ENCODE results near the gene MSX2.

Gene MSX2

DNA sequence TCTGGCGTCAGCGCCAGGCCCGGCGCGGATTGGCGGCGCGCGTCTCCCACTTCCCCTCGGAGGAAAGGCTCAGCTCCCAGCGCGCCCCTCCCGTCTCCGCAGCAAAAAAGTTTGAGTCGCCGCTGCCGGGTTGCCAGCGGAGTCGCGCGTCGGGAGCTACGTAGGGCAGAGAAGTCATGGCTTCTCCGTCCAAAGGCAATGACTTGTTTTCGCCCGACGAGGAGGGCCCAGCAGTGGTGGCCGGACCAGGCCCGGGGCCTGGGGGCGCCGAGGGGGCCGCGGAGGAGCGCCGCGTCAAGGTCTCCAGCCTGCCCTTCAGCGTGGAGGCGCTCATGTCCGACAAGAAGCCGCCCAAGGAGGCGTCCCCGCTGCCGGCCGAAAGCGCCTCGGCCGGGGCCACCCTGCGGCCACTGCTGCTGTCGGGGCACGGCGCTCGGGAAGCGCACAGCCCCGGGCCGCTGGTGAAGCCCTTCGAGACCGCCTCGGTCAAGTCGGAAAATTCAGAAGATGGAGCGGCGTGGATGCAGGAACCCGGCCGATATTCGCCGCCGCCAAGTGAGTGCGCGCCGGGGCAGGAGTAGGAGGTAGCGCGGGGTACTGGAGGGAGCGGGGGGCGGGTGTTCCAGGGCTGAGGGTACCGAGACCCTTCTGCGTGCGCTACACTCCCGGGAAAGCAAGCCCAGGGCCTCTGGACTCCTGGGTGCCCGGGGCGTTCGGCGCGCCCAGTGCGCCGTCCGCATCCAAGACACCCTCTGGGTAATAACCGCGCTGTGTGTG is at the start of gene MSX2:
Gene MSX2, plus strand, starts transcription at position 99 of the 777 bp plus-strand sequence. Its CDS starts 78 bp downstream, at position 177.
- in situ Hi-C loops (cut with MboI; ENCODE audit: low sequenced_read_pairs) = no loop called here

DNA sequence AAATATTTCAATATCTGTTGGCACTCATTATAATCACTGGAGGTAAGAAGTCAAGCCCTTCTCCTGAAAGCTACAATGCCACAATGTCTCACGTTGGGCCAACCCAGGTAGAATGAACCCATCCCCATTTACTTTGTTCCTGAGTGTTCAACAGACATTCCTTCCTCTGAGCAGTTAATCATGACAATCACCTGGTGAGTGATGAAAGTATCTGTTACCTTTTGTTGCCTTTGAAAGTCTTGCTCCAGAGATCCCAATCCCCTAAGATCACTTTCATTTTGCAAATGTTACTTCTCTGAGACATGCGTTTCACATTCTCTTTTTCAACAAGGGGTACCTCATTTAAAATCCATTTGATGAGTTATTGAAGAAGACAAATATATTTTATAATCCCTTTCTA is 49.3 kb upstream of the MSX2 start:
- in situ Hi-C loops (cut with MboI; ENCODE audit: low sequenced_read_pairs) = no loop called here

DNA sequence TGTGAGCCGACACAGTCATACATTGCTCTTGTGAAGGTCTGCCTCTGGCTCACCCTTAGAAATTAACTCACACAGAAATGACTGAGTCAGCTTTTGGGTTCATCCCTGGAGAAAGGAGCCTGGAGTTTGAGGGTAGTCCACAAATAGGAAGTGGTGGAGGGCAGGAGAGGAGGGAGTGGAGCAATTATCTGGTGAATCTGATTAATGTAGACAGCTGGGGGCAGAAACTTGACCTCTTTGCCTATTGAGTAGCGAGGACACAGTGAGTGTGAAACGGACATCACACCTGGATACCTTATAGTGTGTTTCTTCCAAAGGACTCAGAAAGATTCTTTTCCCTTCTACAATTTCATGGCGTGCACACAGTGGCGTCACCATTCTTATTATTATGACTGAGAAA is 48.5 kb upstream of the MSX2 start:
- in situ Hi-C loops (cut with MboI; ENCODE audit: low sequenced_read_pairs) = no loop called here

DNA sequence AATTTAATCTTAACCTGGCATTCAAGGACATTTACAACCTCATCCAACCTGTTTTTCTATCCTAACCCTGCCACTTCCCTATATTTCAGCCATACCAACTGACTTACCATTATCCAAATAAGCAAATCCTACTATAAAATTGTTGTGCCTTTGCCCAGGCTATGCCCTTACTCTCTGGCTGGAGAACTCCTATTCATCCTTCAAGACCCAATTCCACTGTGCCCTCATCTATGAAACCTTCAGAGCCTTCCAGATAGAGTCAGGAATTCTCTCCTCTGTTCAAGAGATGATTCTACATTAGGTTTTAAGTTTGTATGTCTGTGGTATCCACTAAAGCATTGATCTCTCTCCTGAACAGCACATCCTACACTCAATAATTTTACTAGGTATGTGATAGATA is 46.3 kb upstream of the MSX2 start:
- in situ Hi-C loops (cut with MboI; ENCODE audit: low sequenced_read_pairs) = no loop called here

DNA sequence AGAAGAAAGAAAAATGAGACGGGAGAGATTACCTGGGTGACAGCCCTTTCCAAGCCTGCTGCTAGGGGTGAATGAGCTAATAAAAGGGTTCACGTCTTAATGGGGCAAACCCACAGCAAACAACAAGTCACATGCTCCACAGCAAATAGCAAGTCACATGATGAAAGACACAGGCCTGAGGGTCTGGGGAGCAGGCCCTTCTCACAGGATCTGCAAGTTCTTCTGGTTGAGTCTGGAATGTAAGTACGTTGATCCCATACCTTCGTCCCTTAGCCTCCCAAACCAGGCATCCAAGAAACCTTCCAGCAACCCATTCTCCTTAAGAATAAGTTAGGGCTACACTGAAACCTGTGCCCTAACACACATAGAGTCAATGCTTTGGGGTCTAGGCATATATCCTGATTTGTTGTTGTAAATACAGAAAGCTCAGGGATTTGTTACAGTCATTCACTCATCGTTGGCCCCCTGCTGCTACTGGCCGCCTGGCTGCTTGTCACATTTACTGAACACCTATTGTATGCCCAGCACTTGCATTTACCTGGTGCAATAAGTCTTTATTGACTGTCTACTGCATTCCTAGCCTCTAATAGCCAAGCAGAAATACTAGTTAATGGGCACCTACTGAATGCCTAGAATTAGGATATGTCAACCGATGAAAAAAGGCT is 43.3 kb upstream of the MSX2 start:
- in situ Hi-C loops (cut with MboI; ENCODE audit: low sequenced_read_pairs) = no loop called here

DNA sequence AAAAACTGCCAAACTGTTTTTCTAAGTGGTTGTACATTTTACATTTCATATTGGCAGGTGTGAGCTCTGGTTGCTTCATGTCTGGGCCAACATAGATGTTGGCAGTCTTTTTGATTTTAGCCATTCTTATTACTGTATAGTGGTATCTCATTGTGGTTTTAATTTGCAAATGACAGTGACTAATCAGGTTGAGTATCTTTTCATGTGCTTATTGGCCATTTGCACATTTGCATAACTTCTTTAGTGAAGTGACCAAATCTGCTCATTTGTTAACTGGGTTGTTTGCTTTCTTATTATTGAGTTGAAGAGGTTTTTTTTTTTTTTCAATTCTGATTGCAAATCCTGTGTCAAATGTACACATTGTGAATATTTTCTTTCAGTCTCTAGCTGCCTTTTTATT is 36.9 kb upstream of the MSX2 start:
- in situ Hi-C loops (cut with MboI; ENCODE audit: low sequenced_read_pairs) = no loop called here

DNA sequence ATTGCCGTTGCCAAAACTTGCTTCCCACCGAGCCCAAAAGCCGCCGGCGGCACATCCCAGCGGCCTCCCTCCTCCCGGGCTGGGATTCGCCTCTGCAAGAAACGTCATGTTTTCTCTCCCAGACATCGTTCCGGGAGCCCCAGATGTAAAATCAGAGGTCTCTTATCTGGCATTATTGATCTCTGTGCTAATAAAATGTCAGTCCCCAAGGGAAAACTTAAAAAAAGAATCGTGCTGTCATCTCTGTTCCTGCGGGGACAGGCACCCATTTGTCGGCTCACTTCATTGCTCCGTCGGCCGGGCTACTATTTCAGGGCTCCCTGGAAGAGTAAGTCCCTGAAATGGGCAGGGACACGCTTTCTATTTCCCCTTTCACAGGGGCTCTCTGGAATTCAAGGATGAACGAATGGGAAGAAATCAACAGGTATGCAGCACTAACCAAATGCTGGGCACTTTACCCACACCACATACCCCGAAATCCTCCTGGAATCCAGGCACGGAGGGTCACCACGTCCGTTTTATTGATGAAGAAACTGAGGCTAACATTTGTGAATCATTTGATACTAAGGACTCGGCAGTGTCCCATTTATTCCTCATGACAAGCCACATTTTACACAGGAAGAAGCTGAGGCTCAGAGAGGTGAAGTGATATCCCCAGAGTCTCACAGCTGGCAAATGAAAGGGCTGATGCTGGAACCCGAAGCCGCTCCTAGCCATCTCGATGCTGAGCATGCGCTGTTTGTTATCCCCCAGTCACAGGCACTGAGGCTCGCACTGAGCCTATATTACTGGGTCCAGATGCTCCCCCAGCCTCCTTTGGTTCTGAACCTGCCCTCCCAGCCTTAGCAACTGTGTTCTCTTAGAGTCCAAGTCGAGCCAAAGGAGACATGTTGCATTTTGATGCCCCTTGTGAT is 35.7 kb upstream of the MSX2 start:
- in situ Hi-C loops (cut with MboI; ENCODE audit: low sequenced_read_pairs) = no loop called here

DNA sequence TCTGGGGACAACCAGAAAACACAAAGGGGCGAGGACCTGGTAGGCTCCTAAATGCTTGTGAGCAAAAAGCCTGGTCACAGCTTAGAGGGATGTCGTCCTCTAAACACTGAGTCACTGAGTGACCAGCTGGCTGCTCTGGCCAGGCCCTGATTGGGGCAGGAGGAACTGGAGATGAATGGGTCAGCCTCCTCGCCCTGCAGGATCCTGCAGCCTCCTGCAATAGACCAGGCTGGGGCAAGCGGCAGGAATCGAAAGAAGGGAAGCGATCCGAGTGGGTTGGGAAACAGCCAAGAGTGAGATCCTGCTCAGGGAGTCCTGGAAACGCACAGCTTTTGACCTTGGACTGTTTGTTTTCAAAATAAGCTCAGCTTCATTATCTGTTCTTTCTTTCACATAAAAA is 34.1 kb upstream of the MSX2 start:
- in situ Hi-C loops (cut with MboI; ENCODE audit: low sequenced_read_pairs) = no loop called here

DNA sequence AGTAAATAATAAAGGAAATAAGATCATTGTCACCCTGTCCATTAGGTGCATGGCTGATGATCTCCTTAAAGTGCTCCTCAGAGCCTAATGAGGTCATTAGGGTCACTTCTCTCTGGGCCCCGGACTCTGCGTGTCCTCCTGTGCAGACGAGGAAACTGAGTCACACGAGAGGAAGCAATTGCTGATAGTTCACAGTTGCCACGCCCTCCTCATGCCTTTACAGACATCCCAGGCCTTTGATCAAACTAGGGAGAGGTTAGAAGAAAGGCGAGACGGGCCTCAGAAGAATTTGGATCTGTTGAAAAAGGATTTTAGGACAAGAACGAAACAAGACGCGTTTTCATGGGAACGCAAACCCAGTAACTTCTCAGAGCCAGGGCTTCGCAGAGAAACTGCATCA is 32.0 kb upstream of the MSX2 start:
- in situ Hi-C loops (cut with MboI; ENCODE audit: low sequenced_read_pairs) = no loop called here

DNA sequence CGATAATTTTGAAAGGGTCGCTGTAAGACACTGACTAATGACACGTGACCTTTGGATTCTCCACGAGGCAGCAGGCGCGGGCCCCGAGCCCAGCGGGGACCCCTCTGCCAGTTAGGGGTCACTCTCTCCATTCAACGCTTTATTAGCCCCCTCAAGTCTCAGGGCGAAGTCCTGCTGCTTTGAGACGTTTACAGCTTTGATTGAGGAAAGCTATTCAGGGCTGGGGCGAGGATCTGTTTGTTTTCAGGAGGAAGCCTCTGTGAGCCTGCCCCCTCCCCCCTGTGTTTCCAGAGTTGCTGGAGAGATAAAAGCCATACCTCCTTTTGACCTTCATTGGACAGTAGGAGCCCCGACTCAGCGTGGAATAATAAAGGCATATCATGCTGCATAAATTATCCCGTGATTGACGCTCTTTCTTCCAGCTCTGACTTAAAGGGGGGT is 31.4 kb upstream of the MSX2 start:
- in situ Hi-C loops (cut with MboI; ENCODE audit: low sequenced_read_pairs) = no loop called here

DNA sequence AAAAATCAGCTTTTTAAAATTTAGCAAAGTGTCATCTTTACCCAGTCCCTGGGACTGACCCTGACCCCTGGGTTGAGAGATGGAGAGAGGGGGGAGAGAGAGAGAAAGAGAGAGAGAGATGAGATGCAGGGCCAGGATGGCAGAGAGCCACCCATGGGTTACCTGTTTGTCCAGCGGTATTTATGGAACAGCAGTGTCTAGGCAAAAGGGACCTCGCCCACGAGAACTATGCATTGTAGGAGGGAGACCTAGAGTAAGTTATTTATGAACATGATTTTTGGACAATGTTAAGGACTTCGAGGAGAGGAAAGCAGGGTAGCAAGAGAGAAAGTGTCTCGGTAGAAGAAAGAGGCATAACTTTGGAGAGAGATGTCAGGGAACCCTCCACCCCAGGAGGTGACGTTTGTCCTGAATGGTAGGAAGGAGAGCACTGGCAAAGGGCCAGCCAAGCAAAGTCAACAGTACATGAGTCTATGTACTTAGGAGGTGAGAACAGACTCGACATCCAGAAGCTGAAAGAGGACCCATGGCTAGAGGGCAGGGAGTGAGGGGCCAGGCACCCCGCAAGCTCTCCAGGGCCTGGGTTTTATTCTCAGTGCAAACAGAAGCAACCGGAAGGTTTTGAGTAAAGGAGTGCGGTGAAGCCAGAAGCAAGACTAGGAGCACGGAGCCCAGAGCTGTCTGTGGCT is 30.5 kb upstream of the MSX2 start:
- in situ Hi-C loops (cut with MboI; ENCODE audit: low sequenced_read_pairs) = no loop called here

DNA sequence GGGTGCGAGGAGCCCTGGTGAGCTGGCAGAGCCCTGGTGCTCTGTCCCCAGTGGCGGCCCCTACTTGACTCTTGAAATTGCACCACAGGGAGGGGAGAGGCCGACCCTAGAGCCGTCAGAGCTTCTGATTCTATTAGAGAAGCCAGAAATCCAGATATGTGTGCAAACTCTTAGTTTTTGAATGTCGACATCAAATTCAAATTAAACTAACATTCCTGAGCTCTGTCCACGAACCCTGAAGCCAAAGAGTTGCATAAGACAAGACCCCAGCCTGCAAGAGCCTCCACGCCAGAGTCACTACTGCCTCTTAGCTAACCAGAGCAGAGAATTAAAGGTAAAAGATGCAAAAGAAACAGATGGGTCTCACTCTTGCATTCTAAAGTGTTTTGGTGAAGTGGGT is 29.8 kb upstream of the MSX2 start:
- in situ Hi-C loops (cut with MboI; ENCODE audit: low sequenced_read_pairs) = no loop called here

DNA sequence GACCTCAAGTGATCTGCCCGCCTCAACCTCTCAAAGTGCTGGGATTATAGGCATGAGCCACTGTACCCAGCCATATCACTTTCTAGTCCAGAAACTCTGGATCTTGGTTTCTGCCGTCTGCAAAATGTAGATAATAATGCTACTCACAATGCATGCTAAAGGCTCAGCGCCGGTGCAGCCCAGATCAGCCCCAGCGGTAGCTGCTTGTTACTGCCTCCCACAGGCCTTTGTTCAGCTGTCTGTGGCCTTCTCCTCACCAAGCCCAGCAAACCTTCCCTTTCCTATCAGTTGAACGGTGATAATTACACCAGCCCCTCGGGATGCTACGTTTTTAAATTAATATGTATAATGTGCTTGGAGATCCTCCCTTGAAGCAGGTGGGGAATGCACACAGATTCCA is 26.2 kb upstream of the MSX2 start:
- in situ Hi-C loops (cut with MboI; ENCODE audit: low sequenced_read_pairs) = no loop called here

DNA sequence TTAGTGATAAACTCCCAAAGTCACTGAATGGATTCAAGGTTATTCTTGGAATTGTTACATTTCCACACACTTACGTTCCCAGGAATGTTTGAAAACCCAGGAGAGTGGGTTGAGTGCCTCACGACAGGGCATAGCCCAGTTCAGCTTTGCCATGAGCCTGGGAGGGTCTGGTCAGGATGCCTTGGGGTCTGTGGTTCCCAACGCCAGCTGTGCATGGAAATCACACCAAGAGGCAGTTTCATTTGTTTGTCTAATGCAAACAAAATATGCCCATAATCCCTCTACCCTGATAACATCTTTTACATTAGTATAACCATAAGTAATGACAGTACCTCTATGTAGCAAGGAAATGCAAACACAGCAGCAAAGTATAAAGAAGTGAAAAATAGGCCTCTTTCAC is 25.3 kb upstream of the MSX2 start:
- in situ Hi-C loops (cut with MboI; ENCODE audit: low sequenced_read_pairs) = no loop called here

DNA sequence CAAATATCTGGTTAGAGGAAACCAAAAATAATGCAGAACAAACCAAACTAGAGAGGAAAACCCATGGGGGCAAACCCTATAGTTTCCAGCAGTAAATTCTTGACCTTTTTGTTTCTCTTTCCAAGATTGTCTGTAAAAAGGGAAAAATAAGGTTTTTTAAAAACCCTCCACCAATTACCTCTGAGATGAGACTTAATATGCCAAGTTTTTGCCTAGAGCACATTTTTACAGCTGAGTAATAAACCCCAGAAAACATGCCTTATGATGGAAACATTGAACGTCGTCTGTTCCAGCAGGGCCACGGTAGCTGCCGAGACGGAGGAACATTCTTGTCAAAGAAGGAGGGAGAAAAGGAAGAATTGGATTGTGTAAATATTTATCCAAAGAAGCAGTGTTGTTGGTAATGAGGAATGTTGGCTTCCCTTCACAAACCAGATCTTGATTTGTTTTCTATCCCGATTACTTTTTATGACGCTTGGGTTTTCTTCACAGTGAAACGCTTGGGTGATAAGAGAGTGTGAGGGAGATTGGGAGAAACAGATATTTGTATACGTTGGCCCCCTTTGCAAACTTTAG is 17.3 kb upstream of the MSX2 start:
- in situ Hi-C loops (cut with MboI; ENCODE audit: low sequenced_read_pairs) = no loop called here

DNA sequence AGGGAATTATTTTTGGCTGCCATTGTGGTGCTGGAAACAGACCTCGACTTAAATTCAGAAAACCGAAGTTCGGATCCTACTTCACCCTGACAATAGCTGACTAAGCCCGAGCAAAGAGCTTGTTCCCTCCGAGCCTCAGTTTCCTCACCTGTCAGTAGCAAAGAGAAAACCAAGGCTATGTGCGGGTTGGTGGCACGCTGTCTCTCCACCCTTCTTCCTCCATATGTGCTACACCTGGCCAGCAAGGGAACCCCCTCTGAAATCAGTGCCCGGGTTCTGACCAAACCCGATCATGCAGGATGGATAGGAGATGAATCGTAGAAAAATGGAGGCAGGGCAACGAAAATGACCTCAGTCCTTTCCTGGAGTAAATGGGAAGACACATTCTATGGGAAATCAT is 16.7 kb upstream of the MSX2 start:
- in situ Hi-C loops (cut with MboI; ENCODE audit: low sequenced_read_pairs) = no loop called here

DNA sequence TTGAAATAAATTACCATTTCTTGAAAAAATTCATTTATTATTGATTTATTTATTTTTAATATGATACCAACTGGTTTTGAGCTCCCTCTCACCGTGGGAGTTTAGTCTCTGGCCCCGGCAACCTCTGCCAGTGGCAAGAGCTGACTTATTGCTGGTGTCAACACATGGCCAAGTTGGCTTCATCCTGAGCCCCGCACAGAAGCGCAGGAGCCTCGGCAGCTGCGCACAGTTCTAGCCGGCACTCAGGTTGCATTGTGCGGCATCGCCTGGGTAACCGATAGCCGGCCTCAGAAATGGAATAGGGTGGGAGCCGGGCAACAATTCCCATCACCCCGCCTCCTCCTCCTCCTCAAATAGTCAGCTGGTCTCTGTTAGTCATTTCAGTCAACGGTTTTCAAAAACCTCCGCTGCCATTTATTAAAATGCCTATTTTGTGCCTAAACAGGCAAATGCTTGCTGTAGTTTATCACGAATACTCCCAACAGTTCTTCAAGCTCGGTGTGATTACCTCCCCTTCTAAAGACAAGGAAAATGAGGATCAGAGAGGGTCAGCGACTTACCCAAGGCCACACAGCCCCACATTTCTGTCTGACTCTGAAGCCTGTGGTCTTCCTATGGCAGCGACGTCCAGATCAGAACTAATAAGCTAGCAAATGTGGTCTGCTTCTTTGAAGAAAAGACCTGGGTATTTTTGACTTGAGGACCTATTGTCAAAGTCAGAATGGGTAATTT is 15.7 kb upstream of the MSX2 start:
- in situ Hi-C loops (cut with MboI; ENCODE audit: low sequenced_read_pairs) = no loop called here

DNA sequence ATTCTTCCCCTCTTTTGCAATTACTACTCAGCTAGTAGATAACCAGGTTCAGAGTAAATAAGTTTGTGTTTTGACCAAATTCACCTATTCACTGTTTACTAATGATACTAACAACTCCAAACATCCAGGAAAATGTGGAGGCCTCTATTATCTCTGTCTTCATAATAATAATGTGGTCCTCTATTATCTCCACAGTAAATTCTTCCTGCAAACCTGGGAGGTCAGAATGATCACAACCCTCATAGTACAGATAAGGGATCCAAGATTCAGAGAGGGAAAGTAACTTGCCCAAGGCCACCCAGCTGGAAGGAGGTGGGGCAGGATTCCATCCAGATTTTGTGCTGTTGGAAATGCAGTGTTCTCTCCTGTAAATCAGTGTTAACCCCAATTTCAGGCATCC is 9.6 kb upstream of the MSX2 start:
- in situ Hi-C loops (cut with MboI; ENCODE audit: low sequenced_read_pairs) = no loop called here

DNA sequence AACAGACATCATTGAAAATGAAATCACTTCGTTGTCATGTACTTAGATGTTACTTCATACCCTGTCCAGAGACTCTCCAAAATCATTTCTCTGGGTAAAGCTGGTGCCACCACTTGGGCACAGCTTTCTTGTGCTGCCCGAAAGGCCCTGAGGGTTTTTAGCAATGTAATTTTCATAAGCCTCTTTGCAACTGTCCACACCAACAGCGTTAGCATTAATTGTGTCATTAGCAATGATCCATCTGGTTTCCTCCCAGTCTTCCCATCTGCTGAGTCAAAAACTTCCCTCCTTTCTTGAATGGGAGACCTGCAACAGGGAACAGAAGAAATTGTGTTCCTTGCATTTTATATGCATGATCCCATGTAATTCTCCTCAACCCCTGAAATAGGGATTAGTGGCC is 8.6 kb upstream of the MSX2 start:
- in situ Hi-C loops (cut with MboI; ENCODE audit: low sequenced_read_pairs) = no loop called here

All from HL-60/S4 (cell line).